OCI-LY1 (cell line): ENCODE data around the gene DCBLD2.

ENCODE experiments used
- EZH2 ChIP-seq: fragments of 200-600 bp; sonication (generic), shearing (Covaris generic); IDR thresholded peaks from 2 replicates; pipeline ENCODE4 v1.8.0; 2017; ENCODE audit warnings: borderline replicate concordance, mixed run types, mild to moderate bottlenecking, antibody characterized with exemption, low read length, moderate library complexity, mixed read lengths
- TF ChIP-seq, protein P1 (sequence below): fragments of 200-600 bp; sonication (generic), shearing (Covaris generic); IDR thresholded peaks from 2 replicates; pipeline ENCODE4 v1.5.1; 2017; ENCODE audit warnings: mild to moderate bottlenecking, antibody characterized with exemption, low read length, moderate library complexity, mixed read lengths

DNA sequence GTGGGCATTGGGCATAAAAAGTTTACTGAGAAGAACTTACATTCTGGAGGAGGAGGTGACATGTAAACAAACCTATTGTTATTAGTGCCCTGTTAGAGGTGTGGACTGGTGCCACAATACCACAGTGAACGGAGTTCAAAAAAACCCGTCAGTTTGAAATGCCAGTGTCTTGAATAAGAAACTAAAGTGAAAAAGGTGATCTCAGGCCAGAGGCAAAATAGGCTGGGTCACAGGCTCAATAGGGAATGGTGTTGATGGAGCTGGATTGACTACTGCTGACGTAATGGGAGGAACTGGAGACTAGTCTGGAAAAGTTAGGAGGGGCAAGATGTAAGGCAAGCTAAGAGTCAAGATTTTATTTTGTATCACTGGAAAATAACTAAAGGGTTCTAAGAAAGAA is 1.6 kb upstream of the DCBLD2 start:
- TF ChIP-seq, protein P1, sequence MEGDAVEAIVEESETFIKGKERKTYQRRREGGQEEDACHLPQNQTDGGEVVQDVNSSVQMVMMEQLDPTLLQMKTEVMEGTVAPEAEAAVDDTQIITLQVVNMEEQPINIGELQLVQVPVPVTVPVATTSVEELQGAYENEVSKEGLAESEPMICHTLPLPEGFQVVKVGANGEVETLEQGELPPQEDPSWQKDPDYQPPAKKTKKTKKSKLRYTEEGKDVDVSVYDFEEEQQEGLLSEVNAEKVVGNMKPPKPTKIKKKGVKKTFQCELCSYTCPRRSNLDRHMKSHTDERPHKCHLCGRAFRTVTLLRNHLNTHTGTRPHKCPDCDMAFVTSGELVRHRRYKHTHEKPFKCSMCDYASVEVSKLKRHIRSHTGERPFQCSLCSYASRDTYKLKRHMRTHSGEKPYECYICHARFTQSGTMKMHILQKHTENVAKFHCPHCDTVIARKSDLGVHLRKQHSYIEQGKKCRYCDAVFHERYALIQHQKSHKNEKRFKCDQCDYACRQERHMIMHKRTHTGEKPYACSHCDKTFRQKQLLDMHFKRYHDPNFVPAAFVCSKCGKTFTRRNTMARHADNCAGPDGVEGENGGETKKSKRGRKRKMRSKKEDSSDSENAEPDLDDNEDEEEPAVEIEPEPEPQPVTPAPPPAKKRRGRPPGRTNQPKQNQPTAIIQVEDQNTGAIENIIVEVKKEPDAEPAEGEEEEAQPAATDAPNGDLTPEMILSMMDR, result no peak
- no peak for TF ChIP-seq EZH2
